Caco-2 (cell line): ENCODE results near the gene MAML1. TPM values are rescaled to one million over a fixed set of nuclear protein-coding genes. Genes with fewer than 3 reads are reported as not detected.
A peak's percentile ranks its signal among the peaks of the same experiment; 100 is the strongest.

Experiments used
- BruUV-seq: library from RNA; stranded (reverse); fragments of 400-500 nt; replicated peaks from 2 replicates; lab custom pipeline; 2021; lab: Mats Ljungman, UMichigan
- CTCF ChIA-PET: fragments of 300-600 bp; sonication (Branson Sonifier 250); formaldehyde crosslinking; loops from one replicate; lab custom pipeline; 2022; ENCODE audit warnings: antibody characterized with exemption; lab: Charles Lee
- POLR2A ChIA-PET: fragments of 300-600 bp; sonication (Branson Sonifier 250); formaldehyde crosslinking; loops from one replicate; lab custom pipeline; 2022; ENCODE audit warnings: antibody characterized with exemption; lab: Charles Lee
- DNase-seq, 2 experiments: peaks; one replicate each; pipeline versions ENCODE4 v3.0.0 to v3.0.0-alpha.2; 2020 to 2022
- H3K27me3 ChIP-seq: replicated peaks from 2 replicates; pipeline ENCODE4 v1.6.0; 2011; ENCODE audit warnings: low read length; ENCODE audit not compliant: control insufficient read depth, insufficient read depth
- H3K36me3 ChIP-seq: 2 replicates; pipeline ENCODE4 v1.5.1; 2011; ENCODE audit warnings: low read length; ENCODE audit not compliant: control insufficient read depth, insufficient read depth
- H3K4me1 ChIP-seq: fragments of 250-450 bp; sonication (Bioruptor Pico); 2 replicates; pipeline ENCODE4 v1.5.1; 2020; ENCODE audit warnings: mild to moderate bottlenecking
- H3K4me3 ChIP-seq: 2 replicates; pipeline ENCODE4 v1.5.1; 2011; ENCODE audit warnings: low read depth, mild to moderate bottlenecking, control low read depth, low read length
- H3K9me3 ChIP-seq: fragments of 250-450 bp; sonication (Bioruptor Pico); 2 replicates; pipeline ENCODE4 v1.5.1; 2020; ENCODE audit warnings: mild to moderate bottlenecking, moderate library complexity
- H3K27ac Mint-ChIP-seq: one replicate; pipeline ENCODE4 v1.8.0; 2022; ENCODE audit warnings: mixed read lengths; ENCODE audit not compliant: unreplicated experiment
- H3K27me3 Mint-ChIP-seq: one replicate; pipeline ENCODE4 v1.8.0; 2022; ENCODE audit warnings: mixed read lengths; ENCODE audit not compliant: insufficient read depth, unreplicated experiment
- H3K36me3 Mint-ChIP-seq: one replicate; pipeline ENCODE4 v1.8.0; 2022; ENCODE audit warnings: mild to moderate bottlenecking, mixed read lengths; ENCODE audit not compliant: insufficient read depth, unreplicated experiment
- H3K4me1 Mint-ChIP-seq: one replicate; pipeline ENCODE4 v1.8.0; 2022; ENCODE audit warnings: low read depth, mixed read lengths; ENCODE audit not compliant: unreplicated experiment
- H3K4me3 Mint-ChIP-seq: one replicate; pipeline ENCODE4 v1.8.0; 2022; ENCODE audit warnings: mild to moderate bottlenecking, moderate library complexity, mixed read lengths; ENCODE audit not compliant: unreplicated experiment
- H3K9me3 Mint-ChIP-seq: one replicate; pipeline ENCODE4 v1.8.0; 2022; ENCODE audit warnings: mixed read lengths; ENCODE audit not compliant: unreplicated experiment
- CTCF ChIP-seq, 2 experiments: fragments of 200-600 bp in 1 of 2; IDR thresholded peaks; 1 replicate in 1 of 2; 2 replicates in 1 of 2; pipeline versions ENCODE4 v1.5.1 to v1.8.0; 2011 to 2022; ENCODE audit warnings: antibody characterized with exemption in 1 of 2, control low read depth in 1 of 2, inconsistent platforms in 1 of 2, low read depth in 1 of 2, low read length in 1 of 2, mild to moderate bottlenecking in 1 of 2, moderate library complexity in 1 of 2; ENCODE audit not compliant: insufficient read depth in 1 of 2, severe bottlenecking in 1 of 2, unreplicated experiment in 1 of 2
- intact Hi-C: fragments of 100-400 bp; cut with micrococcal nuclease; formaldehyde crosslinking; loops from one replicate; pipeline ENCODE4 v1.10.0; 2022; ENCODE audit not compliant: unreplicated experiment
- total RNA-seq: library from RNA; stranded (reverse); gene quantifications from 2 replicates; pipeline ENCODE4 v1.2.3, GENCODE V29; 2022

MAML1 gene
- total RNA-seq, 1 experiment from 2014 or later = 41.3 TPM

- Mint-ChIP-seq H3K4me1 (peaks cover 7% of the 10 kb centered on the region), H3K36me3 (peaks cover 43% of the 10 kb centered on the region), H3K27me3 (no peaks in the 10 kb centered on the region), H3K9me3 (no peaks in the 10 kb centered on the region), H3K27ac (no peak overlapping the region), H3K4me3 (peak overlapping the region; percentile 74)
- H3K36me3 ChIP-seq = peaks cover 3% of the 10 kb centered on the region; the same call in 1 of the 2 replicates
- BruUV-seq = no TSS peak
- CTCF ChIA-PET = no interaction called here
- peaks cover 14% of the 10 kb centered on the region; the same call in 1 of the 2 replicates for H3K4me1 ChIP-seq
- DNase-seq = no peak
- H3K27me3 ChIP-seq = no peaks in the 10 kb centered on the region
- no peaks in the 10 kb centered on the region for H3K9me3 ChIP-seq
- TF ChIP-seq CTCF (IDR thresholded peaks at IDR 0.05; ENCODE audit: insufficient read depth in 1 of 2, low read depth in 1 of 2, low read length in 1 of 2, severe bottlenecking in 1 of 2, unreplicated experiment in 1 of 2) = no peak
- POLR2A ChIA-PET = no interaction called here
- no peak overlapping the region for H3K4me3 ChIP-seq
- intact Hi-C loops = loop anchor here (10.0 kb wide), 1 partner anchor 119 kb away; no protein-coding TSS in a partner anchor
Observed at GRCh38 chr5:179794171-179794570, 61.5 kb downstream of the MAML1 start.

GRCh38 chr5:179794575-179794974, 62.0 kb downstream of the MAML1 start:
- no peaks in the 10 kb centered on the region for H3K9me3 Mint-ChIP-seq
- POLR2A ChIA-PET = no interaction called here
- DNase-seq = no peak
- CTCF ChIA-PET = no interaction called here
- peaks cover 47% of the 10 kb centered on the region for H3K36me3 Mint-ChIP-seq
- H3K4me1 Mint-ChIP-seq = peaks cover 7% of the 10 kb centered on the region
- H3K27ac Mint-ChIP-seq = peak overlapping the region; percentile 53
- H3K4me3 Mint-ChIP-seq = peak overlapping the region; percentile 74
- no peaks in the 10 kb centered on the region for H3K27me3 Mint-ChIP-seq
- TF ChIP-seq CTCF (IDR thresholded peaks at IDR 0.05; ENCODE audit: insufficient read depth in 1 of 2, low read depth in 1 of 2, low read length in 1 of 2, severe bottlenecking in 1 of 2, unreplicated experiment in 1 of 2) = no peak
- H3K4me1 ChIP-seq = peaks cover 14% of the 10 kb centered on the region; the same call in 1 of the 2 replicates
- no peaks in the 10 kb centered on the region for H3K9me3 ChIP-seq
- intact Hi-C loops = loop anchor here (10.0 kb wide), 1 partner anchor 120 kb away; no protein-coding TSS in a partner anchor
- no peaks in the 10 kb centered on the region for H3K27me3 ChIP-seq
- no TSS peak for BruUV-seq
- peak overlapping the region; percentile 77 for H3K4me3 ChIP-seq
- peaks cover 5% of the 10 kb centered on the region; the same call in 1 of the 2 replicates for H3K36me3 ChIP-seq

- peaks cover 14% of the 10 kb centered on the region; the same call in 1 of the 2 replicates for H3K4me1 ChIP-seq
- Mint-ChIP-seq H3K4me3 (peak overlapping the region; percentile 74), H3K36me3 (peaks cover 54% of the 10 kb centered on the region), H3K27ac (peak overlapping the region; percentile 53), H3K9me3 (no peaks in the 10 kb centered on the region), H3K27me3 (no peaks in the 10 kb centered on the region), H3K4me1 (peaks cover 7% of the 10 kb centered on the region)
- H3K4me3 ChIP-seq = peak overlapping the region; percentile 77
- H3K9me3 ChIP-seq = no peaks in the 10 kb centered on the region
- peaks cover 7% of the 10 kb centered on the region; the same call in 1 of the 2 replicates for H3K36me3 ChIP-seq
- ChIA-PET POLR2A (interaction anchor here (0.6 to 1.3 kb wide), 3 partner anchors 28 to 115 kb away, joined by 3 to 5 read pairs (median 5); partner anchors contain the start of gene CBY3), CTCF (interaction anchor here (0.6 to 1.5 kb wide), 11 partner anchors 10 to 117 kb away, joined by 3 to 11 read pairs (median 5); partner anchors contain the start of genes CBY3 and MAML1)
- peak; percentile 61 to 84 for DNase-seq
- no peaks in the 10 kb centered on the region for H3K27me3 ChIP-seq
- intact Hi-C loops = loop anchor here (1.0 to 10.0 kb wide), 2 partner anchors 32 to 120 kb away; no protein-coding TSS in a partner anchor
- TSS peak; percentile 3 for BruUV-seq
- no peak for TF ChIP-seq CTCF (IDR thresholded peaks at IDR 0.05; ENCODE audit: insufficient read depth in 1 of 2, low read depth in 1 of 2, low read length in 1 of 2, severe bottlenecking in 1 of 2, unreplicated experiment in 1 of 2)
Observed at GRCh38 chr5:179795049-179795862, 62.6 kb downstream of the MAML1 start.
